EH (cell line): Measurements from ENCODE around the gene SH3TC1.

Experiments
- DNase-seq: peaks from one replicate; pipeline ENCODE4 v3.0.0-alpha.2; 2015; ENCODE audit warnings: low read depth

The SH3TC1 gene

GRCh38 chr4:8164194-8164565 is 34.9 kb upstream of the SH3TC1 start:
- no peak for DNase-seq

GRCh38 chr4:8164687-8165086 is 34.4 kb upstream of the SH3TC1 start:
- DNase-seq: no peak

GRCh38 chr4:8165374-8165896 is 33.7 kb upstream of the SH3TC1 start:
- no peak for DNase-seq

- no peak for DNase-seq
These were observed 31.8 kb upstream of the SH3TC1 start for GRCh38 chr4:8167291-8167690.

- peak; percentile 12 for DNase-seq
These were observed 31.3 kb upstream of the SH3TC1 start for GRCh38 chr4:8167815-8168214.

GRCh38 chr4:8168232-8168631 is 30.9 kb upstream of the SH3TC1 start:
- DNase-seq: no peak

GRCh38 chr4:8168832-8169598 is 30.1 kb upstream of the SH3TC1 start:
- no peak for DNase-seq

GRCh38 chr4:8169763-8170162 is 29.3 kb upstream of the SH3TC1 start:
- no peak for DNase-seq

GRCh38 chr4:8170341-8170740 is 28.7 kb upstream of the SH3TC1 start:
- DNase-seq: no peak

GRCh38 chr4:8171266-8171665 is 27.8 kb upstream of the SH3TC1 start:
- DNase-seq: no peak

GRCh38 chr4:8171984-8172924 is 26.8 kb upstream of the SH3TC1 start:
- no peak for DNase-seq

- no peak for DNase-seq
These were observed 25.4 kb upstream of the SH3TC1 start for GRCh38 chr4:8173492-8174242.

- no peak for DNase-seq
These were observed 24.1 kb upstream of the SH3TC1 start for GRCh38 chr4:8174970-8175369.

GRCh38 chr4:8175686-8176085 is 23.4 kb upstream of the SH3TC1 start:
- no peak for DNase-seq

GRCh38 chr4:8176547-8177399 is 22.3 kb upstream of the SH3TC1 start:
- peak; percentile 70 for DNase-seq

- DNase-seq: no peak
These were observed 21.5 kb upstream of the SH3TC1 start for GRCh38 chr4:8177552-8177951.

- DNase-seq: no peak
These were observed 21.1 kb upstream of the SH3TC1 start for GRCh38 chr4:8177956-8178355.

- DNase-seq: no peak
These were observed 20.0 kb upstream of the SH3TC1 start for GRCh38 chr4:8179074-8179473.

- DNase-seq: no peak
These were observed 19.3 kb upstream of the SH3TC1 start for GRCh38 chr4:8179771-8180170.

- DNase-seq: no peak
These were observed 18.6 kb upstream of the SH3TC1 start for GRCh38 chr4:8180310-8181093.
